GM12878 (cell line): Measurements from ENCODE around the gene RPUSD3. TPM values are rescaled to one million over a fixed set of nuclear protein-coding genes. Genes with fewer than 3 reads are reported as not detected.
"Not testable (repeated sequence)": the region's sequence is repeated elsewhere in the genome, so short reads cannot be mapped to it uniquely, and the experiment has no call there.

ENCODE experiments used
- ATAC-seq: fragments of 200-7000 bp; cut with Tn5 transposase; 3 replicates; pipeline ENCODE4 v1.9.1; 2020; ENCODE audit warnings: mild to moderate bottlenecking, moderate library complexity
- BruUV-seq: library from RNA; stranded (reverse); fragments of 400-500 nt; replicated peaks from 2 replicates; lab custom pipeline; 2021; lab: Mats Ljungman, UMichigan
- CTCF ChIA-PET: fragments of 300-600 bp; sonication (Branson Sonifier 250); formaldehyde crosslinking; extraction: SDS; loops from one replicate; lab custom pipeline; 2021; ENCODE audit warnings: inconsistent platforms; lab: Yijun Ruan, JAX
- POLR2A ChIA-PET: fragments of 350-600 bp; formaldehyde crosslinking; extraction: SDS; loops from one replicate; lab custom pipeline; 2021; ENCODE audit warnings: inconsistent platforms; lab: Charles Lee
- RAD21 ChIA-PET: fragments of 300-600 bp; sonication (Branson Sonifier 250); formaldehyde crosslinking; loops from one replicate; lab custom pipeline; 2023; ENCODE audit warnings: antibody characterized with exemption; ENCODE audit not compliant: unreplicated experiment; lab: Charles Lee
- SMC1A ChIA-PET: fragments of 300-600 bp; sonication (Branson Sonifier 250); formaldehyde crosslinking; loops from one replicate; lab custom pipeline; 2023; ENCODE audit not compliant: unreplicated experiment, uncharacterized antibody; lab: Charles Lee
- DNase-seq: peaks from one replicate; pipeline ENCODE4 v3.0.0-alpha.2; 2011; ENCODE audit warnings: low read depth, low spot score
- FAIRE-seq: peaks from 3 replicates; lab custom pipeline; 2011; peaks lifted over from hg19 to GRCh38; lab: Jason Lieb, UNC
- H2AFZ ChIP-seq: 2 replicates; pipeline ENCODE4 v1.6.0; 2011; ENCODE audit warnings: low read depth, low read length, control low read depth; ENCODE audit not compliant: control insufficient read depth
- H3K27ac ChIP-seq: 2 replicates; pipeline ENCODE4 v1.5.1; 2011; ENCODE audit warnings: control low read depth; ENCODE audit not compliant: control insufficient read depth, insufficient read depth
- H3K27me3 ChIP-seq, 2 experiments: replicated peaks in 1 of 2; 2 replicates each; pipeline versions ENCODE4 v1.6.0 to v1.6.1; 2011; ENCODE audit warnings: low read length in 1 of 2; ENCODE audit not compliant: control insufficient read depth in 2 of 2, insufficient read depth in 2 of 2
- H3K36me3 ChIP-seq, 2 experiments: 2 replicates each; pipeline ENCODE4 v1.5.1; 2011; ENCODE audit warnings: low read length in 1 of 2; ENCODE audit not compliant: control insufficient read depth in 2 of 2, insufficient read depth in 2 of 2
- H3K4me1 ChIP-seq: 2 replicates; pipeline ENCODE4 v1.6.1; 2011; ENCODE audit warnings: mild to moderate bottlenecking, low read length, moderate library complexity, mixed read lengths; ENCODE audit not compliant: control insufficient read depth, insufficient read depth
- H3K4me2 ChIP-seq: 2 replicates; pipeline ENCODE4 v1.6.0; 2011; ENCODE audit warnings: control low read depth; ENCODE audit not compliant: control insufficient read depth, insufficient read depth
- H3K4me3 ChIP-seq: fragments of 200-600 bp; sonication (generic); 2 replicates; pipeline ENCODE4 v1.5.1; 2016
- H3K79me2 ChIP-seq: 2 replicates; pipeline ENCODE4 v1.6.0; 2011; ENCODE audit warnings: low read length; ENCODE audit not compliant: control insufficient read depth, insufficient read depth
- H3K9ac ChIP-seq: 2 replicates; pipeline ENCODE4 v1.8.0; 2011; ENCODE audit warnings: low read length, control low read depth, mixed read lengths; ENCODE audit not compliant: control insufficient read depth, insufficient read depth
- H3K9me3 ChIP-seq: replicated peaks from 3 replicates; pipeline ENCODE4 v1.5.1; 2011; ENCODE audit warnings: mild to moderate bottlenecking, low read length; ENCODE audit not compliant: control insufficient read depth, insufficient read depth
- H4K20me1 ChIP-seq: 2 replicates; pipeline ENCODE4 v1.6.0; 2011; ENCODE audit not compliant: control insufficient read depth, insufficient read depth
- CBX5 ChIP-seq: sonication (generic); IDR thresholded peaks from 2 replicates; pipeline ENCODE4 v1.6.1; 2016; ENCODE audit warnings: low read depth, moderate library complexity, mild to moderate bottlenecking, inconsistent platforms
- CHD2 ChIP-seq: IDR thresholded peaks from 2 replicates; pipeline ENCODE4 v1.6.1; 2011; ENCODE audit warnings: low read depth, low read length, improper control_type of control experiment, borderline replicate concordance
- HDAC6 ChIP-seq: fragments of 200-600 bp; sonication (generic); IDR thresholded peaks from one replicate; pipeline ENCODE4 v1.8.0; 2017; ENCODE audit warnings: antibody characterized with exemption; ENCODE audit not compliant: unreplicated experiment
- KAT2A ChIP-seq: conservative IDR thresholded peaks from 2 replicates; pipeline ENCODE4 v1.6.1; 2011; ENCODE audit warnings: low read depth, low read length; ENCODE audit not compliant: control insufficient read depth
- RB1 ChIP-seq: fragments of 450-650 bp; formaldehyde crosslinking; IDR thresholded peaks from 2 replicates; pipeline ENCODE4 v1.6.1; 2017; ENCODE audit warnings: mild to moderate bottlenecking, borderline replicate concordance
- WGBS: methylation state at CpG from one replicate; pipeline ENCODE4 v1.1.6; 2016; ENCODE audit warnings: low lambda C conversion rate; ENCODE audit not compliant: insufficient replicate concordance, insufficient coverage; ENCODE audit errors: missing lambda C conversion rate; 5-methylcytosine and 5-hydroxymethylcytosine counted together
- in situ Hi-C: fragments of 300-500 bp; cut with MboI; formaldehyde crosslinking; loops from 9 replicates; pipeline ENCODE4 v1.14.3; 2018; ENCODE audit warnings: mixed read lengths
- intact Hi-C: fragments of 100-400 bp; cut with micrococcal nuclease; formaldehyde crosslinking; loops from one replicate; pipeline ENCODE4 v1.14.2; 2022; ENCODE audit not compliant: unreplicated experiment
- polyA plus RNA-seq, 11 experiments: library from polyadenylated mRNA; depleted of rRNA in 4 of 11; unstranded in 6 of 11; stranded (reverse) in 5 of 11; fragments of >200 nt; fragmentation: Nextera tagmentation in 4 of 11; fragmentation: Illumina TruSeq in 1 of 11; extraction: Ambion mirVana in 4 of 11; extraction: Trizol in 1 of 11; gene quantifications; 1 replicate in 1 of 11; 2 replicates in 10 of 11; pipeline versions ENCODE4 v1.2.1 to v1.2.3, GENCODE V29; 2011 to 2016; ENCODE audit warnings: inconsistent platforms in 2 of 11, missing spikeins in 2 of 11, low read depth in 1 of 11
- total RNA-seq, 4 experiments: library from RNA; depleted of rRNA in 3 of 4; stranded (reverse); fragments of >200 nt in 3 of 4; fragmentation: Illumina TruSeq in 1 of 4; extraction: Trizol in 1 of 4; gene quantifications; 2 replicates each; pipeline versions ENCODE4 v1.2.1 to v1.2.3, GENCODE V29; 2013 to 2021

RPUSD3 gene
- total and polyA plus RNA-seq, 10 of the 15 experiments (the other 5 are each of a cell fraction or from before 2014, with no cell fraction given) = 6.4 to 72.9 (median 41.8) TPM

- TF ChIP-seq HDAC6 = no peak
Observed at GRCh38 chr3:9866639-9867038, 22.8 kb upstream of the RPUSD3 start (continued).

DNA sequence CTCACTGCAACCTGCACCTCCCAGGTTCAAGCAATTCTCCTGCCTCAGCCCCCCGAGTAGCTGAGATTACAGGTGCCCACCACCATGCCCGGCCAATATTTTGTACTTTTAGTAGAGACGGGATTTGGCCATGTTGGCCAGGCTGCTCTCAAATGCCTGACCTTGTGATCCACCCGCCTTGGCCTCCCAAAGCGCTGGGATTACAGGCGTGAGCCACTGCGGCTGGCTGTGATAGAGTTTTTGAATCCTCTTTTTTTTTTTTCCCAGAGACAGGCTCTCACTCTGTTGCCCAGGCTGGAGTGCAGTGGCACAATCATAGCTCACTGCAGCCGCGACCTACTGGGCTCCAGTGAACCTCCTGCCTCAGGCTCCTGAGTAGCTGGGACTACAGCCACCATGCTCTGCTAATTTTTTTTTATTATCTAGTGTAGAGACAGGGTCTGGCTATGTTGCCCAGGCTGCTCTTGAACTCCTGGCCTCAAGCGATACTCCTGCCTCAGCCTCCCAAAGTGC is 21.4 kb upstream of the RPUSD3 start:
- DNase-seq, H3K27ac ChIP-seq, in situ Hi-C loops, H3K36me3 ChIP-seq, H3K4me2 ChIP-seq, FAIRE-seq, H3K9ac ChIP-seq, H2AFZ ChIP-seq, POLR2A ChIA-PET, H3K9me3 ChIP-seq, H3K4me3 ChIP-seq, SMC1A ChIA-PET, H4K20me1 ChIP-seq, ATAC-seq, BruUV-seq, H3K79me2 ChIP-seq, intact Hi-C loops, H3K4me1 ChIP-seq, H3K27me3 ChIP-seq: not testable (repeated sequence)
- WGBS = 65% methylated on average over 10 of the region's 10 CpGs
- RAD21 ChIA-PET = interaction anchor here (0.6 to 0.7 kb wide), 2 partner anchors 28 to 133 kb away, joined by 3 read pairs; no protein-coding TSS in a partner anchor
- CTCF ChIA-PET = interaction anchor here (1.0 to 2.7 kb wide), 4 partner anchors 12 to 68 kb away, joined by 3 to 6 read pairs (median 4); partner anchors contain the start of gene CRELD1

DNA sequence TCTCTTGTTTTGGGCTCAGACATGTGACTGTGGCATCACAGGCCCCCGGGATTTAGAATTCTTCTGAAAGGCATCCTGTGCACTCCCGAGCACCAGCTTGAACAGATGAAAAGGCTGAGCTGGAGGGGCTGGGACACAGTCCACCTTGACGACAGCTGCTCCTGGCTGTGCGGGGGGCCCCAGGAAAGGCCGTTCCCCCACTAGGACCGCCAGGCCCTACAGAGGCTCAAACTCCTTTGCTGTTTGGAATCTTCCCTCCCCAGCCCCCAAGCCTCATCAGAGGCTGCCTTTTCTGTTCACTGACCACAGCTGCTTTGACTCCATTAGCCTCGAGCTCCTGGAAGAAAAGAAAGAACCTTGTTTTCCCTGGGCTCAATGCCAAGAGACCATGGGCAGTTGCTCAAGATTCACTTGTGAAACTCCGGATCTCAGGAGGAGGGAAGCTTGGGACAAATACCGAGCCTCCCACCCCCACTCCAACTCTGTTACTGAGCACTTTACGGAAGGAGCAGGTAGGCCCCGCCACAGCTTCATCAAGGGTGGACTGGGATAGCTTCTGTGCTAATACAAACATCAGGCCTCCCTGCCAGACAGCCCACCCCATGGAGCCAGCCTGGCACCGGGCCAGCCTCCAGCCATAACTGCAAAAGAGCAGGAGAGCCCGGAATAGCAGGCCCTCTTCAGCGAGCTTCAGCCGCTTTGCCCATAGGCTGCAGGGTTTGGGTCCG is 20.6 kb upstream of the RPUSD3 start:
- intact Hi-C loops (no loop called here), in situ Hi-C loops (no loop called here)
- RAD21 ChIA-PET = no interaction called here
- Histone ChIP-seq H3K36me3 (no peaks in the 10 kb centered on the region), H3K27me3 (peaks cover 2 to 3% of the 10 kb centered on the region in 2 experiments; a peak in 2 of 4 replicates), H3K4me3 (no peak overlapping the region), H3K79me2 (no peaks in the 10 kb centered on the region), H3K9ac (no peak overlapping the region), H3K27ac (no peak overlapping the region), H4K20me1 (no peaks in the 10 kb centered on the region), H3K9me3 (no peaks in the 10 kb centered on the region), H3K4me2 (no peak overlapping the region), H3K4me1 (no peaks in the 10 kb centered on the region), H2AFZ (no peak overlapping the region)
- no peak for DNase-seq
- no TSS peak for BruUV-seq
- no peak for FAIRE-seq
- POLR2A ChIA-PET = no interaction called here
- TF ChIP-seq CHD2 = no peak
- no peak for TF ChIP-seq KAT2A
- TF ChIP-seq CBX5 = no peak
- no peak for TF ChIP-seq RB1
- SMC1A ChIA-PET = no interaction called here
- 71% methylated on average over 16 of the region's 16 CpGs for WGBS
- CTCF ChIA-PET = interaction anchor here (1.0 to 2.7 kb wide), 3 partner anchors 12 to 69 kb away, joined by 3 to 6 read pairs (median 6); partner anchors contain the start of gene CRELD1
- no peak for ATAC-seq
